Stimulated activated naive CD4-positive, alpha-beta T cell (primary cell): ENCODE data around the gene MCM7.

Experiments
- DNase-seq, 6 experiments: peaks; one replicate each; lab custom pipeline; 2025; lab: John Stamatoyannopoulos, UW

The MCM7 gene

DNA sequence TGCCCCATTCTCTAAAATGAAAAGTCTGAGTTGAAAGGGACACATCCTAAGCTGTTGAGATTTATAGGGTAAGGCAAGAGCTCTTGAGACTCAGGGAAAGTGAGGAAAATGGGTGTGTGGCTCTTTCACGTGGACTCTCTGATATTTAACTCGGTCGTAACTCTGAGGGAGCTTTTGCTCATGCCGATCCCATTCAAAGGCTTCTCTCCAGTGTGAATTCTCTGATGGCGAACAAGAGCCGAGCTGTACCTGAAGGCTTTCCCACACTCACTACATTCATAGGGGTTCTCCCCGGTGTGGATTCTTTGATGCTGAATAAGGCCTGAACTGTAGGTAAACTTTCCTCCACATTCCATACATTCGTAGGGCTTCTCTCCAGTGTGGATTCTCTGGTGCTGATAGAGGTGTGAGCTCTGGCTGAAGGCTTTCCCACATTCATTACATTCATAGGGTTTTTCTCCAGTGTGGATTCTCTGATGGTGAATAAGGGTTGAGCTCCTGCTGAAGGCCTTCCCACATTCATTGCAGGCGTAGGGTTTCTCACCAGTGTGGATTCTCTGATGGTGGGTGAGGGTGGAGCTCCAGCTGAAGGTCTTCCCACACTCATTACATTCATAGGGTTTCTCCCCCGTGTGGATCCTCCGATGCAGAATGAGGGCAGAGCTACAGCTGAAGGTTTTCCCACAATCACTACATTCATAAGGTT lies 30.0 kb downstream of the MCM7 start:
- no peak for DNase-seq

DNA sequence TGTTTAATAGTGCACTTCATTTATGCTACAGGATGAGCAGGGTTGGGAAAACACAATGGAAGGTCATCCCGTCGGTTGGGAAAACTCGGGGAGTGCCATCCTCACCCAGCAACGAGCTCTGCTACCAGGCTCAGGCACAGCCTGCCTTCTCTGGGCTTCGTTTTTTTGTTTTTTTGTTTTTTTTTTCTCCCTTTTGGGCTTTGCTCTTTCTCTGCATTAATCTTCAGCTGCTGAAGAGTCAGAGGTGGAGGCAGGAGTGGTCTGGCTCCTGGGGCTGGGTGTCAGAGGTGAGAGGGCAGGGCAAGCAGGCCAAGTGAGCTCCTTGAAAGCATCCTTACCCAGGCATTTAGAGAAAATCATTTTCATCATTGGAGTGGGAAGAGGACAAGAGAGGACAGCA lies 31.2 kb downstream of the MCM7 start:
- no peak for DNase-seq

GRCh38 chr7:100066953-100067352 lies 34.2 kb downstream of the MCM7 start:
- DNase-seq: no peak

- DNase-seq: no peak
Measured at GRCh38 chr7:100065452-100066186, 35.6 kb downstream of the MCM7 start.

GRCh38 chr7:100064162-100064561 lies 37.0 kb downstream of the MCM7 start:
- DNase-seq: no peak

DNA sequence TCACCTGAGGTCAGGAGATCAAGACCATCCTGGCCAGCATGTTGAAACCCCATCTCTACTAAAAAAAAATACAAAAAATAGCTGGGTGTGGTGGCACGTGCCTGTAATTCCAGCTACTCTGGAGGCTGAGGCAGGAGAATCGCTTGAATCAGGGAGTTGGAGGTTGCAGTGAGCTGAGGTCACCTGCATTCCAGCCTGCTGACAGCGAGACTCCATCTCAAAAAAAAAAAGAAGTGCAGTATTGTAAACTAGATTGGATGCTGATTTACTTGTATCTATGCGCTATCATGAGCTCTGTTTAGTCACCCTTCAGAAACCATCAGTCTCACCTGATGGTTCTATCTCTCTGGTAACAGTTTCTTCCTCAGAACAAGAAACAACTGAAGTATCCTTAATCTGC lies 37.8 kb downstream of the MCM7 start:
- DNase-seq: no peak

GRCh38 chr7:100061518-100062193 lies 39.5 kb downstream of the MCM7 start:
- no peak for DNase-seq

DNA sequence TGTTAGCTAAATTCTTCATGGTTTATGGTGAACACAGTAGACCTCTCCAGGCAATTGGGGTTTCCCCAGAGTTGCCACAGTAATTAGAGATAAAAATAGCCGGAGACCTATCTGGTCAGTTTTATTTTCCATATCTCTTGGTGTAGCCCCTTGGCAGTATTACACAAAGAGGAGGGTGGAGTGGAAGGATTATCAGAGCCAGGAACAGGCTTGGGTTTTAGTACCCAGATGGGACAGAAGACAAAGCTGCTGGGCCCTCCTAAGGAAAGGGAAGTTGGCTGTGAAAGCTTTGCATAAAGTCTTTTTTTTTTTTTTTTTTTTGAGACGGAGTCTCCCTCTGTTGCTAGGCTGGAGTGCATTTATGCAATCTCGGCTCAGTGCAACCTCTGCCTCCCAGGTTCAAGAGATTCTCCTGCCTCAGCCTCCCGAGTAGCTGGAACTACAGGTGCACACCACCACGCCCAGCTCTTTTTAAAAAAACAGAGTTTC lies 41.9 kb downstream of the MCM7 start:
- DNase-seq: no peak

DNA sequence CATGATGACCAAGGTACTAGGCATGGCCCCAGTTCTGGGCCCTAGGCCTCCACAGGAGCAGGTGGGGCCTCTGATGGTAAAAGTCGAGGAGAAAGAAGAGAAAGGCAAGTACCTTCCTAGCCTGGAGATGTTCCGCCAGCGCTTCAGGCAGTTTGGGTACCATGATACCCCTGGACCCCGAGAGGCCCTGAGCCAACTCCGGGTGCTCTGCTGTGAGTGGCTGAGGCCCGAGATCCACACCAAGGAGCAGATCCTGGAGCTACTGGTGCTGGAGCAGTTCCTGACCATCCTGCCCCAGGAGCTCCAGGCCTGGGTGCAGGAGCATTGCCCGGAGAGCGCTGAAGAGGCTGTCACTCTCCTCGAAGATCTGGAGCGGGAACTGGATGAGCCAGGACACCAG lies 44.2 kb downstream of the MCM7 start:
- DNase-seq: no peak

- peak in 4 of 6 experiments; percentile 12 to 36 (median 24) for DNase-seq
Measured at GRCh38 chr7:100053215-100053614, 48.0 kb downstream of the MCM7 start.

DNA sequence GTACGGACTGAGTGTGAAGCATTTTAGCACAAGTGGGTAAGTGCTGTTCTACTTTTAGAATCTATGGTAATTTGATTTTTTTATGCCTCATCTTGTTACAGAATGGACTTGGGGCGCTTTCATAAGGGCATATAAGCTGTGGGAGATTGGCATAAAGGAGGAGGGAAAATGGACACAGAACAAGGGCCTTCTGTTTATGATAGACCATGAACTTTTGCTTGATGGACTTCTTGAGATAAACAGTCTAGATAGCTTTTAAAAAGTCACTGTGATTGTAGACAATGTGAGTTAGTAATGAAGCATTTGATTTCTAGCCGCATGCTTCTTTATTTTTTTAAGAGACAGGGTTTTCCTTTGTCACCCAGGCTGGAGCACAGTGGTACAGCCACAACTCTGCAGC lies 49.6 kb downstream of the MCM7 start:
- no peak for DNase-seq

- DNase-seq: peak; percentile 59 to 82 (median 71)
Measured at GRCh38 chr7:100049441-100050291, 51.5 kb downstream of the MCM7 start, which contains the start of gene ZSCAN21. Gene ZSCAN21 (plus strand): TSS chr7:100049774. CDS start chr7:100057007, 7,233 bp downstream.

DNA sequence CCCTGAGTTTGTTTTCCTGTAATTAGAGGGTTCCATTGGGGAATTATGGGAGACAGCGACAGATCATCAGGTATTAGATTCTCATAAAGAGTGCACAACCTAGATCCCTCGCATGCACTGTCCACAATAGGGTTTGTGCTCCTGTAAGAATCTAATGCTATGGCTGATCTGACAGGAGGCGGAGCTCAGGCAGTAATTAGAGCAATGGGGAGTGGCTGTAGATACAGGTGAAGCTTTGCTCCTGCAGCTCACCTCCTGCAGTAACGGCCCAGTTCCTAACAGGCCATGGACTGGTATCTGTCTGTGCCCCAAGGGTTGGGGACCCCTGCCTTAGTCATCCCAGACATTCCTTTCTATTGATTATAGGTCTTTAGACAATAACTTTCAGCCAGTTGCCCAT lies 52.5 kb downstream of the MCM7 start:
- DNase-seq: no peak

GRCh38 chr7:100044718-100045117 lies 56.5 kb downstream of the MCM7 start:
- no peak for DNase-seq
